Esophagus muscularis mucosa (tissue), 4 donors: Measurements from ENCODE around the gene CYP2U1. TPM values are rescaled to one million over a fixed set of nuclear protein-coding genes. Genes with fewer than 3 reads are reported as not detected.

Experiments
- DNase-seq: peaks from one replicate; pipeline ENCODE4 v3.0.0-alpha.2; 2017; ENCODE audit errors: extremely low spot score
- H3K27ac ChIP-seq, 4 donors: fragments of 200-600 bp; sonication (generic); replicated peaks in 1 of 4; 1 replicate in 3 of 4; 2 replicates in 1 of 4; pipeline ENCODE4 v1.5.1; 2016 to 2019; ENCODE audit warnings: mild to moderate bottlenecking in 1 of 4
- H3K27me3 ChIP-seq, 4 donors: fragments of 200-600 bp; sonication (generic); one replicate each; pipeline versions ENCODE4 v1.5.1 to v1.6.0; 2016 to 2019
- H3K36me3 ChIP-seq, 4 donors: fragments of 200-600 bp; sonication (generic); one replicate each; pipeline ENCODE4 v1.5.1; 2016 to 2019
- H3K4me1 ChIP-seq, 4 donors: fragments of 200-600 bp; sonication (generic); one replicate each; pipeline ENCODE4 v1.5.1; 2016 to 2019
- H3K4me3 ChIP-seq, 4 donors: fragments of 200-600 bp; sonication (generic); 1 replicate in 2 of 4; 2 replicates in 2 of 4; pipeline ENCODE4 v1.5.1; 2016 to 2019; ENCODE audit warnings: mild to moderate bottlenecking in 4 of 4, moderate library complexity in 1 of 4
- H3K9me3 ChIP-seq, 4 donors: fragments of 200-600 bp; sonication (generic); 1 replicate in 3 of 4; 2 replicates in 1 of 4; pipeline ENCODE4 v1.5.1; 2016 to 2019
- EP300 ChIP-seq: sonication (generic); formaldehyde crosslinking; IDR thresholded peaks from one replicate; pipeline ENCODE4 v1.6.1; 2017; ENCODE audit warnings: antibody characterized with exemption
- POLR2A ChIP-seq: fragments of 450-650 bp; IDR thresholded peaks from one replicate; pipeline ENCODE4 v1.6.1; 2017; ENCODE audit warnings: antibody characterized with exemption, moderate library complexity, mild to moderate bottlenecking, low read depth
- POLR2AphosphoS5 ChIP-seq, 2 donors: sonication (generic); formaldehyde crosslinking; IDR thresholded peaks; one replicate each; pipeline ENCODE4 v1.6.1; 2017; ENCODE audit warnings: antibody characterized with exemption in 2 of 2
- WGBS: methylation state at CpG from one replicate; pipeline ENCODE4 v1.1.5; 2018; 5-methylcytosine and 5-hydroxymethylcytosine counted together
- intact Hi-C: fragments of 100-400 bp; cut with DNase I; formaldehyde crosslinking; loops from one replicate; pipeline ENCODE4 v1.15.1; 2023
- total RNA-seq, 4 donors: library from RNA; depleted of rRNA; stranded (reverse); fragments of >200 nt; gene quantifications; one replicate each; pipeline versions ENCODE4 v1.1.0 to v1.2.1, GENCODE V29; 2016
- TF ChIP-seq, protein P1 (sequence below), 3 experiments: fragments of 200-600 bp in 2 of 3; fragments of 450-650 bp in 1 of 3; sonication (generic) in 2 of 3; IDR thresholded peaks; one replicate each; pipeline ENCODE4 v1.5.1; 2017 to 2019; ENCODE audit warnings: antibody characterized with exemption in 3 of 3, mild to moderate bottlenecking in 2 of 3, moderate library complexity in 1 of 3

Gene CYP2U1
- total RNA-seq, 4 donors from 2014 or later: 17.7 to 36.6 (median 22.9) TPM

DNA sequence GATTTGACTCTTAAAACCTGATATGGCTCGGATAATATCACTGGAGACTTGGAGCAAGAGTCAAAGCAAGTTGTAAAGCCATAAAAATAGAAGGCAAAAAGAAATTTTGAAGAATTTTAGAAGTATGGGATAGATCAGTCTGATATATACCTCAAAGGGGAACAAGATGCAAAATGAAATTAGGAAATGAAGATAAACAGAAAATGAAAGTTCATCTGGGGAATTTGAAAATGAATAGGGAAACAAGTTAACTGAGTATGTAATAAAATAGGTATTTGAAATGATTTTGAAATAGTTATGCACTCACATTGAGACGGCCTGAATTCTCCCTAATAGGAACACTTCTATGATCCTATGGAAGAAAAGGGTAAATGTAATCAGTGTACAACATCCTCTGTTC is 5.7 kb downstream of the CYP2U1 start:
- no peak for TF ChIP-seq POLR2A
- no peak for TF ChIP-seq POLR2AphosphoS5 (IDR thresholded peaks at IDR 0.05)
- no peak for TF ChIP-seq EP300
- TF ChIP-seq, protein P1, sequence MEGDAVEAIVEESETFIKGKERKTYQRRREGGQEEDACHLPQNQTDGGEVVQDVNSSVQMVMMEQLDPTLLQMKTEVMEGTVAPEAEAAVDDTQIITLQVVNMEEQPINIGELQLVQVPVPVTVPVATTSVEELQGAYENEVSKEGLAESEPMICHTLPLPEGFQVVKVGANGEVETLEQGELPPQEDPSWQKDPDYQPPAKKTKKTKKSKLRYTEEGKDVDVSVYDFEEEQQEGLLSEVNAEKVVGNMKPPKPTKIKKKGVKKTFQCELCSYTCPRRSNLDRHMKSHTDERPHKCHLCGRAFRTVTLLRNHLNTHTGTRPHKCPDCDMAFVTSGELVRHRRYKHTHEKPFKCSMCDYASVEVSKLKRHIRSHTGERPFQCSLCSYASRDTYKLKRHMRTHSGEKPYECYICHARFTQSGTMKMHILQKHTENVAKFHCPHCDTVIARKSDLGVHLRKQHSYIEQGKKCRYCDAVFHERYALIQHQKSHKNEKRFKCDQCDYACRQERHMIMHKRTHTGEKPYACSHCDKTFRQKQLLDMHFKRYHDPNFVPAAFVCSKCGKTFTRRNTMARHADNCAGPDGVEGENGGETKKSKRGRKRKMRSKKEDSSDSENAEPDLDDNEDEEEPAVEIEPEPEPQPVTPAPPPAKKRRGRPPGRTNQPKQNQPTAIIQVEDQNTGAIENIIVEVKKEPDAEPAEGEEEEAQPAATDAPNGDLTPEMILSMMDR (IDR thresholded peaks at IDR 0.05): no peak
- no peaks in the 10 kb centered on the region for H3K9me3 ChIP-seq
- WGBS: 86% methylated on average over 2 of the region's 2 CpGs
- intact Hi-C loops: no loop called here
- no peak for DNase-seq
- H3K4me3 ChIP-seq: no peak overlapping the region
- no peak overlapping the region for H3K27ac ChIP-seq
- peaks cover 7 to 27% (median 25%) of the 10 kb centered on the region in 4 donors for H3K4me1 ChIP-seq
- H3K36me3 ChIP-seq: peaks cover 0 to 8% (median 0%) of the 10 kb centered on the region in 4 donors
- no peaks in the 10 kb centered on the region for H3K27me3 ChIP-seq

DNA sequence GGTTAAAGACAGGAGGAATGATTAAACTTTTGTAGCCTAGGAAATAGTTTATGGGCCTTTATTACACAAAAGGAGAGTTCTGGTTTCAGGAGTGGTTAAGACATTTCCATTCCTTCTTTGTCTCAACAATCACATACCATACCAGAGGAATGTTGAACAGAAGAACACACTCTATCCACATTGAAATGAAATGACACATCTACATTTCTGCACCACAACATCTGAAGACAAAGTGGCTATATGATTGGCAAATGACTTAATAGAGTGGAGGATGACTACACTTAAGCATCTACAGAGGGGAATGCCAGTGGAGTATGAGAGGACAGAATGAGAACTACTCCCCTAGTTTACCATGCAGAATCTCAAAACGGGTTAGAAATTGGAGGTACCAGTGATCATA is 8.0 kb downstream of the CYP2U1 start:
- intact Hi-C loops: no loop called here
- Histone ChIP-seq H3K9me3 (no peaks in the 10 kb centered on the region), H3K27me3 (no peaks in the 10 kb centered on the region), H3K4me3 (no peak overlapping the region), H3K36me3 (peaks cover 0 to 8% (median 0%) of the 10 kb centered on the region in 4 donors), H3K27ac (no peak overlapping the region), H3K4me1 (peaks cover 0 to 6% (median 3%) of the 10 kb centered on the region in 4 donors)
- WGBS: 95% methylated on average over 1 of the region's 1 CpG
- DNase-seq: no peak
- no peak for TF ChIP-seq POLR2A
- no peak for TF ChIP-seq POLR2AphosphoS5 (IDR thresholded peaks at IDR 0.05)
- no peak for TF ChIP-seq EP300
- TF ChIP-seq, protein P1 (IDR thresholded peaks at IDR 0.05): no peak

DNA sequence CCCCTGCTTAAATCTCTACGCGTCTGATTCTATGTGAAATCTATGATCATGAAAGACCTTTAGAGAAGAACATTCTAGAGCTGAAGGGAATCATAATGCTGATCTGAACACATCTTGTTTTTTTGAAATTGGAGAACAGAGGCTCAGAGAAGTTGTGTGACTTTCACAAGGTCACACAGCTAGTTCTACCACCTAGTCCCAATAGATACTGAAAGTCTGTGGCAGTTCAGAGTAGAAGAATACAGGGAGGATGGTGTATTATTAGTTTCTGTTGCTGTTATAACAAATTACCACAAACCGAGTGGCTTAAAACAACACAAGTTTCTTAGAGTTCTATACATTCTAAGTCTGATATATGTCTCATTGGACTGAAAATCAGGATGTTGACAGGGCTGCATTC is 14.5 kb downstream of the CYP2U1 start:
- Histone ChIP-seq H3K27ac (no peak overlapping the region), H3K27me3 (no peaks in the 10 kb centered on the region), H3K36me3 (peaks cover 16 to 61% (median 49%) of the 10 kb centered on the region in 4 donors), H3K9me3 (no peaks in the 10 kb centered on the region), H3K4me1 (no peaks in the 10 kb centered on the region), H3K4me3 (no peak overlapping the region)
- DNase-seq: no peak
- intact Hi-C loops: no loop called here
- TF ChIP-seq EP300 (no peak), POLR2AphosphoS5 (IDR thresholded peaks at IDR 0.05) (no peak), POLR2A (no peak)
- TF ChIP-seq, protein P1 (IDR thresholded peaks at IDR 0.05): no peak
- WGBS: 93% methylated on average over 3 of the region's 3 CpGs

DNA sequence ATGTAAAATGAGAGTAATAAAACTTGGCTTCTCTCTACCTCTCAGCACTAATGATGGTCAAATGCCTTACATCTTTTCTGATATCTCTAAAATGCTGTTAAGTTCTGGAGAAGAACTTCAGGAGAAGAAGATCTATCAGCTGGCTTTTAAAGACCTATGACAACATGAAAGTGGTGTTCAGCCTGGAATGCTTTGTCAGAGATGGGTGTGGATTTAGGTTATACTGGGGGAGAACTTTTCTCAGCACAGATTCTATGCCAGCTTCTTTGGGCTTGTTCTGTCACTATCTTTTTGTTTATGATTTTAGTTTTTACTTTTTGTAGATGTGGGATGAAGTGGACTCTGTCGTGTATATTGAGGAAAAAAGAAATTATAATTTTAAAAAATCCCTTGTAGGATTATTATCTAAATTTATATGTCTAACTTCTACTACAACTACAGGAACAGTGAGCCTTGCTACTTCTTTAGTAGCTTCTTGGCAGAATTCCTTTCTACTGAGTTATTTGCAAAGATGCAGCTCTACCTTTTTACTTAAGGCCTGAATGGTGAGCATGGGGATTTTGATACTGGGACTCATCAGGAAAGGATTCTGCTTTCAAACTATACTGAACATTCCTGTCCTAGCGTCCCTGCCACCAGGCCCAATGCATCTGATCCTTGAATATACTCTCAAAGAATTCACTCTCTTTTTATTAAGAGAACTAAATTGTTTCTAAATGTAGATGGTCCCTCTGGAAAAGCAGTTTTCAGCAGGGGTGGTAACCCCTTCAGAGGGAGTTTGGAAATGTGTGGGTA is 19.6 kb downstream of the CYP2U1 start:
- peaks cover 0 to 5% (median 2%) of the 10 kb centered on the region in 4 donors for H3K9me3 ChIP-seq

More for the DNA sequence above, 19.6 kb downstream of the CYP2U1 start:
- no peak overlapping the region for H3K27ac ChIP-seq
- intact Hi-C loops: no loop called here
- H3K36me3 ChIP-seq: peaks cover 20 to 75% (median 52%) of the 10 kb centered on the region in 4 donors
- H3K4me3 ChIP-seq: no peak overlapping the region
- DNase-seq: no peak
- TF ChIP-seq EP300 (no peak), POLR2A (no peak), POLR2AphosphoS5 (IDR thresholded peaks at IDR 0.05) (no peak)
- TF ChIP-seq, protein P1 (IDR thresholded peaks at IDR 0.05): no peak
- H3K4me1 ChIP-seq: no peaks in the 10 kb centered on the region
- no peaks in the 10 kb centered on the region for H3K27me3 ChIP-seq
- WGBS: 89% methylated on average over 2 of the region's 2 CpGs
